HEK293 (cell line): ENCODE measurements around the gene NDUFB10.

Experiments used
- GFI1B ChIP-seq: fragments of 450-650 bp; formaldehyde crosslinking; IDR thresholded peaks from 2 replicates; pipeline ENCODE4 v1.5.1; 2016; ENCODE audit warnings: missing biosample characterization, missing genetic modification characterization
- HOXC10 ChIP-seq: sonication (generic); formaldehyde crosslinking; IDR thresholded peaks from 2 replicates; pipeline ENCODE4 v1.8.1; 2023; ENCODE audit warnings: mild to moderate bottlenecking, missing genetic modification reagents
- KLF10 ChIP-seq: fragments of 450-650 bp; IDR thresholded peaks from 2 replicates; pipeline ENCODE4 v1.5.1; 2018; ENCODE audit warnings: missing biosample characterization, mild to moderate bottlenecking, missing genetic modification characterization
- KLF7 ChIP-seq: fragments of 450-650 bp; formaldehyde crosslinking; IDR thresholded peaks from 2 replicates; pipeline ENCODE4 v1.5.1; 2016; ENCODE audit warnings: missing biosample characterization, missing genetic modification characterization, borderline replicate concordance
- MEIS1 ChIP-seq: sonication (generic); formaldehyde crosslinking; IDR thresholded peaks from 2 replicates; pipeline ENCODE4 v1.8.1; 2022; ENCODE audit warnings: missing genetic modification reagents, mild to moderate bottlenecking, borderline replicate concordance
- PBX3 ChIP-seq: sonication (generic); formaldehyde crosslinking; IDR thresholded peaks from 2 replicates; pipeline ENCODE4 v1.8.1; 2022; ENCODE audit warnings: mild to moderate bottlenecking, moderate library complexity, missing genetic modification reagents
- PRDM6 ChIP-seq: fragments of 450-650 bp; formaldehyde crosslinking; IDR thresholded peaks from 2 replicates; pipeline ENCODE4 v1.5.1; 2017; ENCODE audit warnings: missing biosample characterization, missing genetic modification characterization
- REPIN1 ChIP-seq: fragments of 450-650 bp; formaldehyde crosslinking; IDR thresholded peaks from 2 replicates; pipeline ENCODE4 v1.5.1; 2017; ENCODE audit warnings: missing biosample characterization, missing genetic modification characterization, low read depth
- SP2 ChIP-seq: fragments of 450-650 bp; formaldehyde crosslinking; IDR thresholded peaks from 2 replicates; pipeline ENCODE4 v1.5.1; 2016; ENCODE audit warnings: missing biosample characterization, missing genetic modification characterization
- ZBTB8A ChIP-seq: fragments of 450-650 bp; formaldehyde crosslinking; IDR thresholded peaks from 2 replicates; pipeline ENCODE4 v1.5.1; 2016; ENCODE audit warnings: missing biosample characterization, missing genetic modification characterization
- ZNF18 ChIP-seq: fragments of 450-650 bp; formaldehyde crosslinking; IDR thresholded peaks from 2 replicates; pipeline ENCODE4 v1.5.1; 2016; ENCODE audit warnings: missing biosample characterization, missing genetic modification characterization
- ZNF266 ChIP-seq: fragments of 450-650 bp; formaldehyde crosslinking; IDR thresholded peaks from 2 replicates; pipeline ENCODE4 v1.5.1; 2016; ENCODE audit warnings: missing biosample characterization, missing genetic modification characterization, low read depth
- ZNF366 ChIP-seq: fragments of 450-650 bp; formaldehyde crosslinking; conservative IDR thresholded peaks from 2 replicates; pipeline ENCODE4 v1.5.1; 2016; ENCODE audit warnings: missing biosample characterization, missing genetic modification characterization
- ZNF394 ChIP-seq: fragments of 450-650 bp; formaldehyde crosslinking; IDR thresholded peaks from 2 replicates; pipeline ENCODE4 v1.5.1; 2016; ENCODE audit warnings: missing biosample characterization, missing genetic modification characterization, mild to moderate bottlenecking, moderate library complexity, borderline replicate concordance
- ZNF473 ChIP-seq: fragments of 450-650 bp; formaldehyde crosslinking; IDR thresholded peaks from 2 replicates; pipeline ENCODE4 v1.5.1; 2017; ENCODE audit warnings: missing biosample characterization, missing genetic modification characterization
- ZNF510 ChIP-seq: fragments of 450-650 bp; formaldehyde crosslinking; IDR thresholded peaks from 2 replicates; pipeline ENCODE4 v1.5.1; 2018; ENCODE audit warnings: mild to moderate bottlenecking, missing genetic modification characterization, missing biosample characterization; ENCODE audit not compliant: insufficient replicate concordance
- ZNF518A ChIP-seq: fragments of 450-650 bp; formaldehyde crosslinking; conservative IDR thresholded peaks from 2 replicates; pipeline ENCODE4 v1.5.1; 2016; ENCODE audit warnings: low read depth, missing biosample characterization, missing genetic modification characterization
- ZNF560 ChIP-seq: fragments of 450-650 bp; formaldehyde crosslinking; IDR thresholded peaks from 2 replicates; pipeline ENCODE4 v1.5.1; 2017; ENCODE audit warnings: missing biosample characterization, missing genetic modification characterization, borderline replicate concordance
- ZNF670 ChIP-seq: fragments of 450-650 bp; formaldehyde crosslinking; IDR thresholded peaks from 2 replicates; pipeline ENCODE4 v1.5.1; 2016; ENCODE audit warnings: missing biosample characterization, missing genetic modification characterization, low read depth
- ZNF701 ChIP-seq: fragments of 450-650 bp; formaldehyde crosslinking; IDR thresholded peaks from 2 replicates; pipeline ENCODE4 v1.5.1; 2016; ENCODE audit warnings: missing biosample characterization, missing genetic modification characterization
- ZNF704 ChIP-seq: fragments of 450-650 bp; formaldehyde crosslinking; IDR thresholded peaks from 2 replicates; pipeline ENCODE4 v1.5.1; 2016; ENCODE audit warnings: missing biosample characterization, missing genetic modification characterization
- ZNF785 ChIP-seq: fragments of 450-650 bp; formaldehyde crosslinking; IDR thresholded peaks from 2 replicates; pipeline ENCODE4 v1.5.1; 2016; ENCODE audit warnings: missing biosample characterization, missing genetic modification characterization
- ZNF837 ChIP-seq: fragments of 450-650 bp; formaldehyde crosslinking; IDR thresholded peaks from 2 replicates; pipeline ENCODE4 v1.5.1; 2016; ENCODE audit warnings: missing biosample characterization, missing genetic modification characterization
- ZSCAN18 ChIP-seq: fragments of 450-650 bp; formaldehyde crosslinking; IDR thresholded peaks from 2 replicates; pipeline ENCODE4 v1.5.1; 2016; ENCODE audit warnings: missing biosample characterization, missing genetic modification characterization
- ZSCAN4 ChIP-seq: fragments of 450-650 bp; formaldehyde crosslinking; IDR thresholded peaks from 2 replicates; pipeline ENCODE4 v1.5.1; 2017; ENCODE audit warnings: missing biosample characterization, missing genetic modification characterization

NDUFB10 gene

GRCh38 chr16:1989209-1990100 is 30.1 kb downstream of the NDUFB10 start, which contains the start of gene SYNGR3 (continued):
- TF ChIP-seq ZNF18 (no peak), ZNF366 (tag by site-specific recombination) (peak; percentile 51; the same call in 1 of the 2 replicates), ZNF785 (tag by site-specific recombination) (no peak), ZNF510 (tag by site-specific recombination) (no peak), ZNF670 (tag by site-specific recombination) (no peak), ZNF560 (tag by site-specific recombination) (no peak), SP2 (peak; percentile 13; the same call in 1 of the 2 replicates), REPIN1 (tag by site-specific recombination) (no peak), ZNF266 (tag by site-specific recombination) (no peak), ZSCAN18 (tag by site-specific recombination) (no peak), PBX3 (CRISPR knock-in tag) (no peak), ZNF394 (peak; percentile 15; the same call in 1 of the 2 replicates), GFI1B (tag by site-specific recombination) (no peak), ZNF518A (tag by site-specific recombination) (no peak), ZNF701 (tag by site-specific recombination) (no peak), PRDM6 (tag by site-specific recombination) (no peak), ZNF837 (tag by site-specific recombination) (no peak), HOXC10 (CRISPR knock-in tag) (no peak), ZNF704 (tag by site-specific recombination) (no peak), ZNF473 (tag by site-specific recombination) (no peak), MEIS1 (CRISPR knock-in tag) (no peak), KLF10 (0 out of 2 replicates have a peak, but pooled peaks have one; percentile 16), ZBTB8A (tag by site-specific recombination) (0 out of 2 replicates have a peak, but pooled peaks have one; percentile 22), ZSCAN4 (no peak), KLF7 (tag by site-specific recombination) (peak; percentile 67; the same call in 1 of the 2 replicates)
